DND-41 (cell line): ENCODE results near the gene CUL5.

Experiments used
- ATAC-seq: fragments of 200-7000 bp; cut with Tn5 transposase; 3 replicates; pipeline ENCODE4 v1.9.1; 2021; ENCODE audit warnings: low read depth; ENCODE audit not compliant: insufficient read depth
- DNase-seq: peaks from one replicate; pipeline ENCODE4 v3.0.0-alpha.2; 2020
- H2AFZ ChIP-seq: 2 replicates; pipeline ENCODE4 v1.6.0; 2012; ENCODE audit warnings: low read depth, low read length
- H3K27ac ChIP-seq: 2 replicates; pipeline ENCODE4 v1.5.1; 2012; ENCODE audit warnings: low read length, inconsistent platforms
- H3K27me3 ChIP-seq: fragments of 200-600 bp; sonication (generic); 2 replicates; pipeline ENCODE4 v1.6.0; 2012; ENCODE audit warnings: low read length, mild to moderate bottlenecking, inconsistent platforms; ENCODE audit not compliant: insufficient read depth, poor library complexity
- H3K36me3 ChIP-seq: 2 replicates; pipeline ENCODE4 v1.5.1; 2012; ENCODE audit warnings: low read length, inconsistent platforms; ENCODE audit not compliant: insufficient read depth
- H3K4me1 ChIP-seq: 2 replicates; pipeline ENCODE4 v1.5.1; 2012; ENCODE audit warnings: mild to moderate bottlenecking, low read length; ENCODE audit not compliant: insufficient read depth
- H3K4me2 ChIP-seq: 2 replicates; pipeline ENCODE4 v1.6.0; 2012; ENCODE audit warnings: mild to moderate bottlenecking, moderate library complexity, low read length, inconsistent platforms; ENCODE audit not compliant: insufficient read depth
- H3K4me3 ChIP-seq, 2 experiments: fragments of 200-600 bp in 1 of 2; shearing (Covaris generic) in 1 of 2; 2 replicates each; pipeline ENCODE4 v1.5.1; 2012 to 2016; ENCODE audit warnings: inconsistent platforms in 2 of 2, low read length in 2 of 2, mild to moderate bottlenecking in 2 of 2, low read depth in 1 of 2, moderate library complexity in 1 of 2
- H3K79me2 ChIP-seq: 2 replicates; pipeline ENCODE4 v1.6.0; 2012; ENCODE audit warnings: low read length, inconsistent platforms; ENCODE audit not compliant: insufficient read depth
- H3K9ac ChIP-seq: 2 replicates; pipeline ENCODE4 v1.6.0; 2012; ENCODE audit warnings: low read depth, mild to moderate bottlenecking, inconsistent platforms, low read length, moderate library complexity
- H3K9me3 ChIP-seq: 2 replicates; pipeline ENCODE4 v1.5.1; 2012; ENCODE audit warnings: low read length, moderate library complexity, mild to moderate bottlenecking, inconsistent platforms; ENCODE audit not compliant: insufficient read depth, severe bottlenecking
- H4K20me1 ChIP-seq: 2 replicates; pipeline ENCODE4 v1.6.0; 2012; ENCODE audit warnings: low read length; ENCODE audit not compliant: insufficient read depth
- CTCF ChIP-seq: IDR thresholded peaks from 2 replicates; pipeline ENCODE4 v1.5.1; 2012; ENCODE audit warnings: borderline replicate concordance, low read length, moderate library complexity, mild to moderate bottlenecking; ENCODE audit not compliant: poor library complexity, severe bottlenecking; ENCODE audit errors: extremely low read depth
- EZH2 ChIP-seq: IDR thresholded peaks from 3 replicates; pipeline ENCODE4 v1.6.1; 2012; ENCODE audit warnings: borderline replicate concordance, low read depth, mild to moderate bottlenecking, moderate library complexity, low read length, inconsistent platforms; ENCODE audit not compliant: severe bottlenecking

The CUL5 gene

GRCh38 chr11:108144615-108145014, 135.9 kb downstream of the CUL5 start:
- H3K9me3 ChIP-seq, result no peaks in the 10 kb centered on the region
- no peak overlapping the region for H3K4me2 ChIP-seq
- no peak for TF ChIP-seq EZH2
- TF ChIP-seq CTCF, result no peak
- H3K27ac ChIP-seq, result no peak overlapping the region
- no peak overlapping the region for H3K4me3 ChIP-seq
- H3K4me1 ChIP-seq, result no peaks in the 10 kb centered on the region
- DNase-seq (no peak), ATAC-seq (no peak)
- no peak overlapping the region for H3K9ac ChIP-seq
- H3K27me3 ChIP-seq, result no peaks in the 10 kb centered on the region
- peaks cover 43% of the 10 kb centered on the region for H3K36me3 ChIP-seq
- no peak overlapping the region for H2AFZ ChIP-seq
- H4K20me1 ChIP-seq, result no peaks in the 10 kb centered on the region
- no peaks in the 10 kb centered on the region for H3K79me2 ChIP-seq

- H3K9ac ChIP-seq, result no peak overlapping the region
- no peak for DNase-seq
- H3K4me1 ChIP-seq, result no peaks in the 10 kb centered on the region
- H3K9me3 ChIP-seq, result no peaks in the 10 kb centered on the region
- H3K27me3 ChIP-seq, result no peaks in the 10 kb centered on the region
- ATAC-seq, result no peak
- no peak overlapping the region for H2AFZ ChIP-seq
- H3K36me3 ChIP-seq, result peaks cover 65% of the 10 kb centered on the region
- no peak overlapping the region for H3K4me3 ChIP-seq
- no peaks in the 10 kb centered on the region for H3K79me2 ChIP-seq
- no peaks in the 10 kb centered on the region for H4K20me1 ChIP-seq
- no peak overlapping the region for H3K4me2 ChIP-seq
- TF ChIP-seq CTCF (no peak), EZH2 (no peak)
- H3K27ac ChIP-seq, result no peak overlapping the region
Observed at GRCh38 chr11:108147150-108147549, 138.5 kb downstream of the CUL5 start.

- ATAC-seq (no peak), DNase-seq (no peak)
- Histone ChIP-seq H3K4me2 (no peak overlapping the region), H3K27me3 (no peaks in the 10 kb centered on the region), H3K79me2 (no peaks in the 10 kb centered on the region), H4K20me1 (no peaks in the 10 kb centered on the region), H2AFZ (no peak overlapping the region), H3K36me3 (peaks cover 74% of the 10 kb centered on the region), H3K4me3 (no peak overlapping the region), H3K27ac (no peak overlapping the region), H3K4me1 (no peaks in the 10 kb centered on the region), H3K9me3 (no peaks in the 10 kb centered on the region), H3K9ac (no peak overlapping the region)
- TF ChIP-seq EZH2 (no peak), CTCF (no peak)
Observed at GRCh38 chr11:108148556-108148955, 139.9 kb downstream of the CUL5 start.

GRCh38 chr11:108154591-108154990, 145.9 kb downstream of the CUL5 start:
- Histone ChIP-seq H2AFZ (no peak overlapping the region), H3K9me3 (no peaks in the 10 kb centered on the region), H3K4me2 (no peak overlapping the region), H3K9ac (no peak overlapping the region), H3K79me2 (no peaks in the 10 kb centered on the region), H3K27ac (no peak overlapping the region), H3K36me3 (peaks cover 96% of the 10 kb centered on the region), H4K20me1 (no peaks in the 10 kb centered on the region), H3K27me3 (no peaks in the 10 kb centered on the region), H3K4me1 (no peaks in the 10 kb centered on the region), H3K4me3 (no peak overlapping the region)
- no peak for TF ChIP-seq CTCF
- no peak for TF ChIP-seq EZH2
- no peak for DNase-seq
- ATAC-seq, result no peak
